Globus pallidus (tissue), 1 donor: ENCODE results near the gene SHISA6.
"Not testable (repeated sequence)": the region's sequence is repeated elsewhere in the genome, so short reads cannot be mapped to it uniquely, and the experiment has no call there.

ENCODE experiments used
- DNase-seq: peaks from one replicate; pipeline ENCODE4 v3.0.0-alpha.2; 2015; ENCODE audit warnings: low spot score

The SHISA6 gene

DNA sequence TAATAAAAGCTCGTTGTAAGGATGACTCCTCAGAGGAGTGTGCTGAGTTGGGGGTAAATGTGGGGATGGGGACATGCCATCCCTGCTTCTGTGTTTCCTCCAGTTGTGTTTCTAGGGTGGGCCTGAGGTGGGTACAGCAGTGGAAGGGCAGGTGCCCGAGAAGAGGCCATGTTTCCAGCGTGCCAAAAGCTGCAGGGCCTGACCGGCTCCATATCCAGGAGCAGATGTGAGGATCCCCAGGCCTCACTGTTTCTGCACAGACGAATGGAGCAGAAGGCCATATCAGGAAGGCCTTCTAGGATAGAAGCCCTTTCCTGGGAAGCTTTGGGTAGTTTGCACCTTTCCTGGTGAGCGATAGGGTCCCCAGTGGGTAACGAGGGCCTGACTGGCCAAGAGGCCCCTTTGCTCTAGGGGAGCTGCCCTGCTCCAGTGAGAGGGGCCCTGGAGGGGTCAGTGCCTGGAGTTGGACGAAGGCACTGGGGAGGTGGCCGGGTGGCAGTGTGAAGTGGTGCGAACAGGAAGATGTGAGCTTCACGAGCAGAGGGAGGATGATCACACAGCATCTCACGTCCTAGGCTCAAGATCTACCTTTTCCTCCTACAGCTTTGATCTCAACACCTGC, 62.9 kb downstream of the SHISA6 start:
- no peak for DNase-seq

DNA sequence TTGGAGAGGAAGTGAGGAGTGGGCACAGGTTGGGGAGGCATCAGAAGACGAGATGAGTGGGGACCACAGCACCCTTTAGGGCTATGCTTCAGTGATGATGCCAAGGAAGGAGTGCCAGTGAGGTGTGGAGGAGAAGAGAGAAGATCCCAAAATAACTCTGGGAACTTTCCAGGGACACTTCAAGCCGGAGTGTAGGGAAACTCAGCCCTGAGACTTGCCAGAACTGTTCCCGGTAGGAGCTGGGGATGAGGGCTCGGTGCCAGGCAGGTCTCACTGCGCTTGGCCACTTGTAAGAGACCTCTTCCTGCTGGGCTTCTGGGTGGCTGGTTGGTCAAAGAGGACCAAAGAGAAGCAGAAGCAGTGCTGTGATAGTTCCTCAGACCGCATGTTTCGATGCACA, 63.6 kb downstream of the SHISA6 start:
- DNase-seq = no peak

GRCh38 chr17:11305524-11305923, 64.5 kb downstream of the SHISA6 start:
- no peak for DNase-seq

- no peak for DNase-seq
Measured at GRCh38 chr17:11308531-11308930, 67.5 kb downstream of the SHISA6 start.

GRCh38 chr17:11309033-11309432, 68.0 kb downstream of the SHISA6 start:
- DNase-seq = no peak

DNA sequence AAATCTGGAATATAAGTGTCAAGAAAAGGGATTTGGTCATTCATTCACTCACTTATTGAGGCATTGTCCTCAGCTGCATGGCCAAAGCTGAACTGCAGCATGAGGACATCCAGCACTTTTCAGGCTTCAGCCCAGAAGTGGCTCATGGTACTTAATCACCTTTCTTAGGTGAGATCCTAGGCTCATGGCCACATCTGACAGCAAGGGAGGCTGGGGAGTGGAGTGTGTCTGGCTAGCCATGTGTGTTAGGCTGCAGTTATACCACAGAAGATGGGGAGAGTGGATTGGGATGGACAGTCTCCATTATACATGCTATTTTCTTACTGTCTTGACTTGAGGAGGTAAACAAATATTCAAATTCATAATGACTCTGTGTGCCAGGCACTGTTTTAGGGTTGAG, 68.8 kb downstream of the SHISA6 start:
- no peak for DNase-seq

- not testable (repeated sequence) for DNase-seq
Measured at GRCh38 chr17:11316451-11316850, 75.4 kb downstream of the SHISA6 start.

- DNase-seq = no peak
Measured at GRCh38 chr17:11318207-11318606, 77.2 kb downstream of the SHISA6 start.

GRCh38 chr17:11319894-11320293, 78.9 kb downstream of the SHISA6 start:
- DNase-seq = no peak

DNA sequence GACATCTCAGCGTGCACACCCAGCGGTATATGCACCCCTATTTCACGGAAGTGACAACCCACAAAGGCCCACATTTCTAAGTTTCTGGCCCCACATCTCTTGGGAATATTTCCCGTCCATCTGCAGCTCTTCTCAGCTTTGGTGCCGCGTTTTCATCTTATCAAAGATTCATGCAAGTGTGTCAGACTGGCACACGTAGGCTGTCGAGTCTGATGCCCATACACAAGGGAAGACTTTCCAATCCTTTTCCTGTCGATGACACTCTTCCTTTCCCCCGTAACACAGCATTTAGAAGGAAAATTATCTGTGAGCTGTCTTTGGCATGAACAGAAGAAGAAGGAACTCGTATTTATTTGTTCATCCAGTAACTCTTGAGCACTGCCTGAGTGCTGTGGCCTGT, 83.0 kb downstream of the SHISA6 start:
- DNase-seq = no peak

DNA sequence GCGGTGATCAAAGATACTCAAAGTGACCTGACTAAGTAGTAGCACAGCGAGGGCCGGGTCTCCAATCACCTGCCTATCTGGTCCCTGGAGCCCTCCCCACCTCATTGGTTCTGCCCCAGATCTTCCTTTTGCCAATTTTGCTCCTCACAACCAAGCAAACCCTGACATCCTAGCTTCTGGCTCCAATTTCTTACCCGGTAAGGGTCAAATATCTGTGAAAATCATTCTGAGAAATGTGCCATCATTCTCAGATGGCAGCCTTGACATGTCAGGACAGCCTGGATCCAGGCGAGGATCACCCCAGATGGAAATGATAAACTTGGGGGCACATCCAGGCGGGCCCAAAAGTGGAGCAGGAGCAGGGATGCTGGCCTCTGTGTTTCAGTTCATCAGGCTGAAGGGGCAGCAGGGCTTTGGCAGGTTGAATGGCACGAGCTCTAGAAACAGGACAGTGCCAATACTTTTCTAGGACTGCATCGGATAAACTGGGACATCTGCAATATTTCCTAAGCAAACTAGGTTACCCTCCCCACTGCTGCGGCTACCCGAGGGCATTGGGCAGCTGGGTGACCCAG, 83.9 kb downstream of the SHISA6 start:
- DNase-seq = no peak

GRCh38 chr17:11326492-11326891, 85.5 kb downstream of the SHISA6 start:
- no peak for DNase-seq

DNA sequence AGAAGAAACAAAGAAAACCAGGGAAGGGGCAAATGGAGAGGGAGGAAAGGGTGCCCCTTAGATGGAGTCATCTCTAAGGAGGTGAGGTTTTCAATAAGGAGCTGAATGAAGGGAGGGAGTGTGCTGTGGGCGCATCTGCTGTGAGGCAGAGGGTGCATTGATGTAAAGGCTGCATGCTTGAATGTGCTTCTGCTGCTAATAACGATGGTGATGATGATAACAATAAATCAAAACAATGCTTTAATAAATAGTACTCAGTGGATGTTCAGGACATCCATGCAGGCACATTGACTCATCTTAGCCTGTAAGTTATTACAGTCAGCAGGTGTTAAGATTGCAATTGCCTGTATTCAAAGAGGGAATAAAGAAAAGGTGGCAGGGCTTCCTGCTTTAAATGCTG, 87.8 kb downstream of the SHISA6 start:
- DNase-seq = no peak

GRCh38 chr17:11330006-11330405, 89.0 kb downstream of the SHISA6 start:
- no peak for DNase-seq

- no peak for DNase-seq
Measured at GRCh38 chr17:11330826-11331225, 89.8 kb downstream of the SHISA6 start.

DNA sequence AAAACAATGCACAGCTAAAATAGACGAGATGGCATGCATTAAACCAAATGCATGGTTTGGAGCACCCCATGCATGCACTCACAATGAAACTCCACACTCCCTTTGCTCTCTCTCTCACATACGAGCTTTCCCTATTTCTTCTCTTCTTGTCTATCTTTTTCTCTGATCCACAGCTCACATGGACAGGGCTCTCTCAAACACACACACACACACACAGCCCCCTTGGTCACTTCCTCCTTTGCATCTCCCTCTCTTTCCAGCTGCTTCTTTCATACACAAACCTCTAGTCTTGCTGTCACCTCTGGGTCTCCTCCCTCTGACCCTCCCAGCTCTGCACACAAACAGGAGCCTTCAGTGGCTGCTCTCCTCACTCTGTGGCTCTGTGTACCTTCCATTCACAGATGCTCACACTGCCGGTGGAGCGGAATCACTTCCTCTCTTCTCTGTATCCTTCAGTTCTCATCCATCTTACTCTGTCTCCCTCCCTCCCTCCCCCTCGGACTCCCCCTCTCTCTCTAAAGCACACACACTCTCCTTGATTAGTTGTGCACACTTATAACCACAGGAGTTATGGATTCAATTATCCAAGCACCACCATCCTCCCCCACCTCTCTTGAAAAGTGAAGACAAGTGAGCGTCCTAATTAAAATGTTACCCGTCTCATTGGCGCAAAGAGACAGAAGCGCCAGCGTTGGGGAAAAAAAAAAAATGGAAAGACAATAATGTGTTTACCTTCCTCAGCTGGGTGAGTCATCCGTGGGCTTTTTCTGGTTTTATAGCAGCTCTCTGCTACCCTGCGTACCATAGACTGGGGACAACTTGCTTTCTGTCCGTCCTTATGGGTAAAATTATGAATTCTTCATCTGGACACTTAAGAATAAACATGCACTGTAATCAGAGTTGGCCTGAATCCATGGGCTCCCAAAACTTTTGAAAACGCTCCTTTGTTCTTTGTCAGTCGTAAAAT, 90.8 kb downstream of the SHISA6 start:
- no peak for DNase-seq

DNA sequence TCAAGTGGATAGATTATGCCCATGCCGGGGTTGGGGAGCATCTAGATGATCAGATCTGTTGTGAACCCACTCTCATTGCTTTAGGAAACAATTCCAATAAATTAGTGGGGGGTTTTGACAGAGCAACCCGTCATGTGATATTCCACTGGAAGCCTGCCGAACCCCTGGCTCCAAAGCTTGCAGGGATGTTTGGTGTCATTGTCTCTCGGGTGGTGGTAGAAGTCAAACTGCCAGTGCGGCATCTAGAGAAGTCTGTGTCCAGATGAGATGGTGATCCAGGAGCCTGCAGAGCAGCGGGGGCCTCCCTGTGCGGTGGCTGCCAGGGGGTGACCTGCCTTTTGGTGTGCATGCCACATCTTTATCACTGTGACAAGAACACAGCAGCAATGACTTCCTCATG, 91.7 kb downstream of the SHISA6 start:
- DNase-seq = peak; percentile 49

- no peak for DNase-seq
Measured at GRCh38 chr17:11334493-11334892, 93.5 kb downstream of the SHISA6 start.

GRCh38 chr17:11336290-11336689, 95.3 kb downstream of the SHISA6 start:
- DNase-seq = no peak

DNA sequence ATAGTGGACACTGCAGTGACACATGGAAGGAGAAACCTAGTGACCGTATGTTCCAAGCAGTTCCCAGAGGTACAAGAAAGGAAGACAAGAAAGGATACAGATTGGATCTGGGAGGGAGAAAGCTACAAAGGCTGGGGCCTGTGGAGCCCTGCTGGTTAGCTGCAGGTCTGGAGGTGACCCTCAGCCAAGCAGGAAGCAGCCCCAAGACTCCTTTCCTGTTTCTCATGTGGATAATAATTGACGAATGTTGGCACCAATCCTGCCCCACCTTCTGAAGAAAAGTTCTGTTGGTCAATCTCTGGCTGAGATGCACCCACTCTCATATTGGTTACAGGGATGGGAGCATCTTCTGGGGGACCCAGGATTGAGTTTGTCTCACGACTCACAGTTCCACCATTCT, 99.8 kb downstream of the SHISA6 start:
- DNase-seq = no peak

DNA sequence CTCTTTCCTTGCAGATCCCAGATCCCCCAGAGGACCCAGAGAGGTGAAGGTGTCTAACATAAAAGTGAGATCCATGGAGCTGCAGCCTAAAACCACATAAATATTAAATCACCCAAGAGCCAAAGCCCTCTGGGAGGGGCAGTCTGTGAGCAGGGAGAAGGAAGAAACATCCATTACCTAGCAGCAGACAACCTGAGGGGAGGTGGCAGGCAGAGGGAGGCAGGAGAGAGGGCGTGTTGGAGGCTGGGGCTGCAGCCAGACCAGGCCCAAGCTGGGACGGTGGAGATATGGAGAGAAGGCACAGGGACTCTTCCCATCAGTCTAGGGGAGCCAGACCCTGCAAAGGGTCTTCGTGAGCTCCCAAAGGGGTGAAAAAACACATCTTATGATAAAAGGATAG, 101.1 kb downstream of the SHISA6 start:
- DNase-seq = no peak

DNA sequence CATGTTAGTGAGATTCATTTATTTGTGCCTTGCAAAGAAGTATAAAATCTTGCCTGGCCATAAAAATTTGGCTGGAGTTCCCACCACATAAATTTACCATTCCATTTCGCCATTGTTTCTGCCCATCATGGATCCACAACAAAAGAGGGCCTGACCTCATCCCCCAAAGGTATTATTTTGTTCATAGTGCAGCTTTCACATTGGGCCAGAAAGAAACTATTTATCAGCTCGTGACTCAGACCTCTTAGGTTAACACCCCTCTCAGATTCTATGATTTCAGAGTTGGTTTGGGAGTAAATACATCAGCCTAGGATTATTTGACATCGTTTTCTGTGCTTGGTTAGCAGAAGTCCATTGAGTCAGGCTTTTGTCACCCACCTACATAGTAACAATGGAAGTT, 108.1 kb downstream of the SHISA6 start:
- DNase-seq = no peak

GRCh38 chr17:11351479-11351878, 110.5 kb downstream of the SHISA6 start:
- DNase-seq = no peak
